Activated T-helper 1 cell treated with anti-CD3 and anti-CD28 coated beads, Interleukin-2, amount 50 U/mL, for 16 hours (primary cell): ENCODE measurements around the gene IDH1.
"Not testable (repeated sequence)": the region's sequence is repeated elsewhere in the genome, so short reads cannot be mapped to it uniquely, and the experiment has no call there.

Source experiments
- DNase-seq, 2 donors: peaks; one replicate each; pipeline ENCODE4 v3.0.0-alpha.2; 2020; ENCODE audit warnings: low read depth in 1 of 2, low spot score in 1 of 2

IDH1 gene

DNA sequence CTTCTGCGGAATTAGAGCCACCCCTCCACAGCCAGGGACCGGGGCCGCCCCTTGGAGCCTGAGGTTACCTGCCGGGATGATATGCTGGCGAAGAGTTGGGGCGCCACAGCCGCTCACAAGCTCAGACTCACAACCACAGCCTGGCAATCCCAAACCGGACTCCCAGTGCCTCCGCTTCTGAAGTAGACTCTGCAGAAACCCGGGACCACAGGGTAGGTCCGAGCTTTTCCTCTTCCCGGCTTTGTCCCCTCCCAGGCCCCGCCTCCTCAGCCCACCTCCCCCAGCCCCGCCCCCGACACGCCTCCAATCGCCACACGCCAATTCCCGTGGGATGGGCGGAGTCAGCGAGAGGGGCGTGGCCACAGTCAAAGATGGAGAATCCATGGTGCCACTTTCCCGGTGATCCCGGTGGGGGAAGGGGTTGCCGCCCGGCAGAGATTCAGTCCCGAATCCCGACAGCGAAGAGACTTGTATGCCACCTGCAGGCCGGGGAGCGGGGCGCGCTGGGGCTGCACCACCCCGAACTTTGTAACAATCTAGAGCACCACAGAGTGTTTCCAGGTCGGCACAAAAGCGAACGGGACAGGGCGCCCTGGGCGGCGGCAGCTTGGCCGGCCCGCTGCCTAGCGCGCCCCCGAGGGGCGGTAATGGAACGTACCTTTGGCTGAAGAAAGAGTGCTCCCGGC, at the start of gene IDH1:
IDH1 (minus strand) TSS at position 201 of the 686 bp plus-strand sequence. CDS start 3,520 bp downstream, outside the sequence.
- DNase-seq = peak; percentile 89 to 95

DNA sequence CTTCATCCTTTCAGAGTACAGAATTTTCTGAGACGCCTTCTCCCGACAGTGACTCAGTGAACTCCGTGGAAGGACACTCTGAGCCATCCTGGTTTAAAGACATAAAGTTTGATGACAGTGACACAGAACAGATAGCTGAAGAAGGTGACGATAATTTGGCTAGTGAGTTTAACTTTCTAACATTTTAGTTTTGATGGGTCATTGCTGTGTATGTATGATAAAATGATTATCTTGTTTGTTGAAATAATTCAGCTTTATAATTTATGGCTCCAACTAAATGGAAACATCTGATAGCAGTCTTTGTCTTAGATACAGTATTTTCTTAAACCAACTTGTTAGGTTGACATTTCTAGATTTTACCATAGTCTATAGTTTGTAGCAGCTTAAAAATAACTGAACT, 49.3 kb upstream of the IDH1 start:
- no peak for DNase-seq

DNA sequence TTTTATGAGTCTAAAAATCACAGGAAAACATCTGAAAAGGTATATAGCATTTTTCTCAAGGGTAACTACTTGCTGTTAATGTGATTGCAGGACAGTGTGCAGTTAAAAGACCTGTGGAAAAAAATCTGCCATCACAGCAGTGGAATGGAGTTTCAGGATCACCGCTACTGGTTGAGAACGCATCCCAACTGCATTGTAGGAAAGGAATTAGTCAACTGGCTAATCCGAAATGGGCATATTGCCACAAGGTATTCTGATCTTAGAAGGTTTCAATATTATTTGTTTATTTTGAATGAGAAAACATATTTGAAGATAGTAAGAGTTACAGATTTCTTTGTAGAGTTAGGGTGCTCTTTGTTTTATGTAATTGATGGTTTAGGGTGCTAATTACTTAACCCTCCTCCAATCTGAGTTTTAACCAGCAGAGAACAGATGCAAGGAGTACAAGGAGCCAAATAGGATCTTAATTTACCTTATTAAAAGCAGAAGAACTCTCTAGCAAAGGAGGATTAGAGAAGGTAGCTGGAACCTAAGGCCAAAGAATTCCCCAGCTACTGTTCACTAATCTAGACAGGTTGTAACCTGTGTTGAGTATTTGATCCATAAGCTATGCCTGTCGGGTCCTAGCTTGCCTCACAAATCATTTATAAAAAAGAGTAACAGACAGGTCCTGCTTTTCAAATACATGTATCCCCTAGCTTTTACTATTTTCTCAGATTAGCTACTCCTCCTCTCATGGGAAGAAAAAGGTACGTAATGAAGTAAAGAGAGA, 46.2 kb upstream of the IDH1 start:
- DNase-seq = no peak

DNA sequence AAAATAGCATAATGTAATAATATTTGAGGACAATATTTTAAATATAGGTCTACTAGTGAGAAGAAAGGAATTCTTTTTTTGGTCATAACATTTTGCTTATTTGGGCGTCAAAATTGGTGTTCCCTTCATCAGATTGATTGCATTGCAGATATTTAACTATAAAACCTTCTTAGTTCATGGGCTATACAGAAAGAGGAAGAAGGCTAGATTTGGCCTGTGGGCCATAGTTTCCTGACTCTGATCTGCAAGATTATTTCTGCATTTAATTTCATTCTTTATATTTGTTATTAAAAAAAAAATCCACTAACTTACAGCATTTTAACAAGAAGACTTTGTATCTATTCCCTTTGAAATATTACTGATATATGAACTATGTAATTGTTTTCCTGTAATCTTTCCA, 43.1 kb upstream of the IDH1 start:
- DNase-seq = no peak

DNA sequence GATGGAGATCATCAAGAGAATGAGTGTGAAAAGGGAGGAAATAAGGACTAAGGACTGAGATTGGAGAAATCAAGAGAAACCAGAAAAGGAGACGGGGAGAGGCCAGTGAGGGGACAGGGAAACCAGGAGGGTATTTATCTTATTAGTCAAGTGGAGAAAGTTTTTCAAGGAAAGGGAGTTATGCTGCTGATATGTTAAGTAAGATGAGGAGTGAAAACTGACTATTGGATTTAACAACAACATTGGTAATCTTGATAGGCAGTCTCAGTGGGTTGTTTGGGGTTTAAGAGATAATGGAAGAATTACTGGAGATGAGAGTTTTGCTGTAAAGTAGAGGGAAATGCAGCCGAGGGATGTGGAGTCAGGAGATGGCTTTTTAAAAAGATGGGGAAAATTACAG, 41.7 kb upstream of the IDH1 start:
- no peak for DNase-seq

DNA sequence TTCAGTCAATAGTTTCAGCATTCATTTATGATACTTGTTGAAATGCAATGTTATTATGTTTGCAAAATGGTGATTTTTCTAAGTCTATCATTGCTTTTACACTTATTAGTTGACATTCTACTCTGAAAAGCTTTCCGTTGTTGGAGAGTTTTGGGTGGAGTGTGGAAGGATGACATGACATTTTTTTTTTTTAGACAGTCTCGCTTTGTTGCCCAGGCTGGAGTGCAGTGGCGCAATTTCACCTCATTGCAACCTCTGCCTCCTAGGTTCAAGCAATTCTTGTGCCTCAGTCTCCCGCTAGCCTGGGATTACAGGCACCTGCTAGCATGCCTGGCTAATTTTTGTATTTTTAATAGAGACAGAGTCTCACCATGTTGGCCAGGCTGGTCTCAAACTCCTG, 41.0 kb upstream of the IDH1 start:
- DNase-seq = no peak

DNA sequence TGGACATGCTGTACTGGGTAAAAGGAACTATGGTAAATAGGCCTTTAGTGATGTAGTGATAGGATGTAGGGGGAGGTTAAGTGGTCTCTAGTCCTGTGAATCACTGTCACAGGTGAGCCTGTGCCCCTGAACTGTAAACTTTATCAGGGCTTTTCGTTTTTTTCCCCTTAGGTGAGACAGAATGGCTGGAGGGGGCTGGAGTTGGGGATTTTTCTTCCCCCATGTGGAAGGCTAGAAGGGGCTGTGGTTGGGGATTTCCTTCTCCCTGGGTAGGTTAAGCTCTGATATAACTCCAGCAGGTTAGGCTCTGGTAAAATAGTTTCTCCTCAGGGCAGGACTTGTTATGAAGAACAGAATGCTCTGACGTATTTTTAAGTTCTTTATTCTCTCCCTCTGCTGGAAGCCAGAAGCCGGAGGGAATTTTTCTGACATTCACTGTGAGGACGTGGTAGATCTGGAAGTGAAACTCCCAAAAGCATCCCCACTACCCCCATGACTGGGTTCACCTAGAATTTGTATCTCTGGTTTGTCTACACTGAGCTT, 39.7 kb upstream of the IDH1 start:
- no peak for DNase-seq

DNA sequence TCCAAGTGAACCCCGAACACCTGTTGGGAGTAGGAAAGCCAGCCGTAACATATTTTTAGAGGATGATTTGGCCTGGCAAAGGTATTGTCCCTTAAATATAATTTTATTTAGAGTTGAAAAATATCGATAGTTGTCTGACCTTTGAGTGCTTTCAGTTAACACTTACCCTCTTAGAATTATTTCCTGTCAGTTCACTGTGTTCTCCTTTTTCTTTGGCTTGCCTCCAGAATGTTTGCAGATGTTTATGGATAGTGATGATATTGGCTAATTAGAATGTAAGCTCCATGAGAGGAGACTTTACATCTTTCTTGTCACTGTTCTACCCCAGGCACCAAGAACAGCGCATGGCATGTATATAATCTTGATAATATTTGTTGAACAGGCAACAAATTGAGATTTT, 31.0 kb upstream of the IDH1 start:
- DNase-seq = no peak

DNA sequence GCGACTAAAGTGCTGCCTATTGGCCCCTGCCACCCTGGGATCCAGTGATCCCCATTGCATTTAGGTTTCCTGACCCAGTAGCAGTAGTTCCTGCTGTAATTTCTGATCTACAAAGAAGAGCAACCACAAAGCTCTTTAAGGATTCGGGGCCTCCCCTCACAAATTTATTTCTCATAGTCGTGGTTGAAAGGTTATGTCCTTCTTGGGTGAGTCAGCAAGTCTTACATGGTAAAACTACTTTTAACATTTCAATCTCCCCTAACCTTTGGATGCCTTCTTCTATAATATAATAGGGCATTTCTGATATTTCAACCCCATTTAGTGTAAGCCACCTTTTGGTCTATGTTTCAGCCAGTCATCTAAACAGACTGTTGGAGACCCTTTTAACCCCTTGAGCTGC, 26.1 kb upstream of the IDH1 start:
- no peak for DNase-seq

DNA sequence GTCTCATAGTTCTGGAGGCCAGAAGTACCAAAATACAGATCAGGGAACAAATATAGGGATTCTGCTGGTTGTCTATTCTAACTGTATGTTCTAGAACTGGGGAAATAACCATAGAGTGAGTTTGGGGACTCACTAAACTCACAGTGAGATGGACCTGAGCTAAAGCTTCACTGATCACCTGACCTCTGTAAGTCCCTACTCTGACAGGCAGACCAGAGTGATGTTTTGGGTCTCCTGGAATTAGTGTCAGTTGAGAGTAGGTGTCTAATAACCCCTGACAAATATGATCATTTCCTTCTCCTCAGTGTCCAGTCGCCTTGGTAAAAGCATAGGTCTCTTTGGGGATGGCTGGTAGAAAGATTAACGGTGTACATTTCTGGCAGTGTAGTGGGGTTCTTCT, 25.4 kb upstream of the IDH1 start:
- DNase-seq = no peak

DNA sequence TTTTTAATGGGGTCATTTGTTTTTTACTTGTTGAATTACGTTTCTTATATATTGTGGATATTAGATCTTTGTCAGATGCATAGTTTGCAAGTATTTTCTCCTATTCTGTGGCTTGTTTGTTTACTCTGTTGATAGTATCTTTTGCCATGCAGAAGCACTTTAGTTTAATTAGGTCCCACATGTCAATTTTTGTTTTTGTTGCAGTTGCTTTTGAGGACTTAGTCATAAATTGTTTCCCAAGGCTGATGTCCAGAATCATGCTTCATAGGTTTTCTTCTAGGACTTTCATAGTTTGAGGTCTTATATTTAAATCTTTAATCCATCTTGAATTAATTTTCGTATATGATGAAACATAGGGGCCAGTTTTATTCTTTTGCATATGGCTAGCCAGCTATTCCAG, 24.4 kb upstream of the IDH1 start:
- no peak for DNase-seq

DNA sequence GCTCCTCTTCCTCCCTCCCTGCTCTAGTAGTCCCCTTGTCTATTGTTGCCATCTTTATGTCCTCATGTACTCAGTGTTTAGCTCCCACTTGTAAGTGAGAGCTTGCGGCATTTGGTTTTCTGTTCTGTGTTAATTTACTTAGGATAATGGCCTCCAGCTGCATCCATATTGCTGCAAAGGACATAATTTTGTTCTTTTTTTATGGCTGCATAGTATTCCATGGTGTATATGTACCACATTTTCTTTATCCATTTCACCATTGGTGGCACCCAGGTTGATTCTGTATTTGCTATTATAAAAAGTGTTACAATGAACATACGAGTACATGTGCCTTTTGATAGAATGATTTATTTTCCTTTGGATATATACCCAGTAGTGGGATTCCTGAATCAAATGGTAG, 23.7 kb upstream of the IDH1 start:
- no peak for DNase-seq

DNA sequence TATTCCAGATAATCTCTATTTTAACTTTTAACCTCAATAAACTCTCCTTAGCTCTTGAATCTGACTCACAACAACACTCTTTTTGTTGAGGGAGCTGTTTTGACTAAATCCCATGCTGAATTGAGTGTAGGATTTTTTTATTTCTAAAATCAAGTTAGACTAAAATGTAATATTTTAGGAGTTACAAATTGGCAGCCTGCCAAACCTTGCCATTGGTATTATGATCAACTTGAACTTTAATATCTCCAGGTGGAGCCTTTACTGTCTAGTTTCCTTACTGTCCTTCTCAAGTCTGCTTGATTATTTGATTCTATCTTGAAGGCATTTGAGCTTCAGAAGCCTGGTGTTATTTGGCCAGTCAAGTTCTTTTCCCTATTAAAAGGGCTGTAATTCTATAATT, 19.9 kb upstream of the IDH1 start:
- DNase-seq = no peak

DNA sequence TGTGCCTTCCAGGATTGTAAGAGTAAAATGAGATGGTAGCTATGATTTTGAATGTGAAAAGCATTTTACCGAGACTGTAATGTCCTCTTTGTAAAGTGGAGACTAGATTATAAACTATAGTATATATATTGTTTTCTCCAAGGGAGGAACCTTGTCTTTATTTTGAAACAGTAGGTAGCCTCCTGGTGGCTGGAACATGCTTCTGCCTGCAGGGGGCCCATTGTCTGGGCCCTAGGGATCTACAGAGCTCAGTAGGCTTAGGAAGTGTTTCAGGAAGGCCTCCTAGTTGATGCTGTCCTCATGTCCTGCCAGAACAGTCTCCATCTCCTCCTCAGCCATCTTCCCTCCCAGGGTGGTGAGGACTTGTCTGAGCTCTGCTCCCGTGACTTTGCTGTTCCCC, 14.2 kb upstream of the IDH1 start:
- no peak for DNase-seq

DNA sequence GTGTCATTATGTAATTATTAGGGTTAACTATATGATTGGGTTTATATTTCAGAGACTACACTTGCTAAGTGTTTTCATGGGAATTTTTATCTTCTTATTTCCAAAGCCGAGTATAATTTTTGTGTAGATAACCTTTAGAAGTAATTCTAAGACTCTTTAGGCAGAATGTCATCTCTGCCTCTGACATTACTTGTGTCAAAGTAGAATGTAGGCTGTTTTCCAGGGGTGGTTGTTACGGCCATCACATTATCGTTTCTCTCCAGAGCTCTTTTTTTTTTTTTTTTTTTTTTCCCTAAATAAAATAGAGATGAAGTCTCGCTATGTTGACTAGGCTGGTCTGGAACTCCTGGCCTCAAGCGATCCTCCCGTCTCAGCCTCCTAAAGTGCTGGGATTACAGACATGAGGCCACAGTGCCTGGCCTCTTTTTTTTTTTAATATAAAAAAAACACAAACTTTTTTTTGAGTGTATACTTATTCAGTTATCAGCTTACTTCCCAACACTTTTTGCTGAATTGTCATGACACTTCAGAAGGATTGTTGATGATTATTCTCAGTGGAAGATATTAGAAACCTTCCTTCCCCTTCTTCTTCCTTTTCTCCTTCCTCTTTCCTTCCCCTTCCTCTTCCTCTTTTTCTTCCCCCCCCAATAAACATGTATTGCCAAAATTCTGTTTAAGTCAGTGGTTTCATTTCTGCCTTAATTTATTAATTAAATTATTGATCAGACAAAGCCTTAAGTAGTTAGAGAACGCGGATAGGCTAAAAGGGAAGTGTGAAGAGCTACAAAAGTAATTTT, 13.5 kb upstream of the IDH1 start:
- DNase-seq = no peak

DNA sequence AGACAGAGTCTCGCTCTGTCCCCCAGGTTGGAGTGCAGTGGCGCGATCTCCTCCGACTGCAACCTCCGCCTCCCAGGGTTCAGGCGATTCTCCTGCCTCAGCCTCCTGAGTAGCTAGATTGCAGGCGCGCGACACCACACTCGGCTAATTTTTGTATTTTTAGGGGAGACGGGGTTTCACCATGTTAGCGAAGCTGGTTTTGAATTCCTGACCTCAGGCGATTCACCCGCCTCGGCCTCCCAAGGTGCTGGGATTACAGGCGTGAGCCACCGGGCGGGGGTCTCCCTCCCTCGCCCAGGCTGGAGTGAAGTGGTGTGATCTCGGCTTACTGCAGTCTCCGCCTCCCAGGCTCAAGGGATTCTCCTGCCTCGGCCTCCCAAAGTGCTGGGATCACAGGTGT, 12.7 kb upstream of the IDH1 start:
- DNase-seq = not testable (repeated sequence)

DNA sequence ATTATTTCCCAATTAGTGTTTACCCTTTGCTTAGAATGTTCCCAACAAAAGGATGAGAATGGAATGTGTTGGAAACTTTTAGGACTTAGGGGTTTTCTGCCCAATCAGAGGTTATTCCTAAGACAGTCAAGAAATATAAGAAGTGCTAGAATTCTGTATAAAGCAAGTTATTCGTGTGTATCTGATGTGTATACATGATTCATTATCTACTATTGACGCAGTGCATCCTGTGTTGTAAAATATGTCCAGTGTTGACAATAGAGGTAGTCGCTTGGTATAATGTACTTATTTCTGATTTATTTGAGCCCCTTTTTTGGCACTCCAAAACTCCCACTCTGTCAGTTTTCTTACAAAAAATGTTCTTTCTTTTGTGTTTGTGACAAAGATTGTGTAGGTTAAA, 12.1 kb upstream of the IDH1 start:
- no peak for DNase-seq

DNA sequence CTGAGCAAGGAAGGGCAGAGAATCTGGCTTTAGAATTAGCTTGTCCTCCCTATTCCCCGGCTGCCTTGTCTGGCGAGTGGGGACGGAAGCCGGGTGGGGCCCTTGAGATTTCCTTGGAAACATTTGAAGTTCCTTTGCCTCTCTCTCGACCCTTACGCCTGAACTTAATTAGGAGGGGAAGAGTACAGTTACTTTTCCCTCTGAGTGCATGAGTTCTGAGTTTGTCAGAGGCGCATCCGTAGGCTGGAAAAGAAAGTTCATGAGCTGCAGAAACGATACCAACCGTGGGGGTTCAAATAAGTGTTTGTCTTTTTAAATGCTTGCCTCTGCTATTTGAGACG, 11.7 kb upstream of the IDH1 start:
- no peak for DNase-seq

DNA sequence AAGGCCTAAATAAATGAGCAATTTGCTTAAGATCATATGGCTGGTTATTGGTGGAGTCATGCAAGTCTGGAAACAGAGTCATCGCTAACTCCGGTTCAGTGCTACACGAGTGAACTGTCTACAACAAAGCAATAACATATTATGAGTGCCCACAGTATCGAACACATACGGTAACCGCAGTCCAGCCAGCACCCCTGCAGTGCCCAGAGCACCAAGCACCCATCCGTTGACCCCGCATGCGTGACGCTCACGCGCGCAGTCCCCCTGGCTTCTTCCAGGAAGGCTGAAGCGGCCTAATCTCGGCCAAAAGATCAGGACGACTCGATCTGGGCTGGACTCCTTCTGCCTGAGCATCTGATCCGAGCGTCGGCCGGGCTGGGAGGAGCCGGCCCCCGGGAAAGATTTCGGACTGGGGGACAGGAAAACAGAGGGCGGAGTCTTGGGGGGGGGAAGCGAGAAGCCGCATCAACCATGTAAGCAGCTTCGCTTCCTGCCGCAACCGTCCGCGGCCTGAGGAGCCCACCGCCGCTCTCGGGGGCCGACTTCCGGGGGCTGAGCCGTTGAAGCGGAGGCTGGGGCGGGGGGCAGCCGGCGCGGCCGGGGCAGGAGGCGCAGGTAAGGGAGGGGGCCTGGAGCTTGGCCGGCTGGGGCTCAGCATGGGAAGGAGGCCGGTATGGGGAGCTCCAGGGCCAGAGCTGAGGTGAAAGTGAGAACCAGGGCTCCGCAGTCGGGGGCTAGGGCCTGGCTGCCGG, 11.1 kb upstream of the IDH1 start, which contains the start of gene PIKFYVE:
PIKFYVE (plus strand) TSS at position 455 of the 752 bp plus-strand sequence. CDS start 5,265 bp downstream, outside the sequence.
- peak; percentile 74 to 78 for DNase-seq

DNA sequence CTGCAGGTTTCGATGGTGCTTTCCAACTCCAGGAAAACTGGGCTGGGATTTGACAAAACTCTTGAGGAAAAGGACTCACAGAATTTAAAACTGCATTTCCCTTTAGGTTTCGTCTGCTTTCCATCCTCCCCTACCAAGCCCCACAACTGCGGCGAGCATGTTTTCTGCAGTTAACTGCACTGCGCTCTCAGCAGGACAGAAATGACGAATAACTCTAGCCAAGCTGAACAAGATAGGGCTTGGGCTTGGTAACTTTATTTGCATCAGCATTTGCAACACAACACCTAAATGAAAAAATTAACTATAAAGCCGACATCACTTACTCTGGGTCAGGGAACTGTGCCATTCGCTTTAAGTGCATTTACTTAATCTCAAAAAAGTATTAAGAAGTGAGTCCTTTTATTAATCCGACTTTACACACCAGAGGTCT, 10.5 kb upstream of the IDH1 start:
- no peak for DNase-seq
